SK-N-MC (cell line): Measurements from ENCODE around the gene BACH2.

Experiments
- EZH2 ChIP-seq: fragments of 200-600 bp; sonication (generic); IDR thresholded peaks from one replicate; pipeline ENCODE4 v1.6.1; 2017; ENCODE audit warnings: antibody characterized with exemption
- POLR2AphosphoS5 ChIP-seq: IDR thresholded peaks from 2 replicates; pipeline ENCODE4 v1.6.1; 2012; ENCODE audit warnings: mild to moderate bottlenecking, low read depth, low read length, borderline replicate concordance

DNA sequence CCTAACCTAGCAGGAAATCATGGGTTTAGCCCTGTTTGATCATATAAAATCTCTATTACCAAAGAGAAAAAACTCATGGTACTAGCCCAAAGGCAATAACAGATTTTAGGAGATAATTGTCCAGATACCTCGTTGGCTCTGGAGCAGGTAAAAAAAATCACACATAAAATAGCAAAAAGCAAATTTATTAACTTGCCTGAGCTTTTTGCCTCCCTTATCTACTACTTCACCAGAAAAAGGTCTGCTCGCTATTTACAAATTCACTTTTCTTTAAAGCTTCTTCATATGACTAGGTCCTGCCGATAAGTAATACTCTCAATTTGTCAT is 320.0 kb downstream of the BACH2 start:
- TF ChIP-seq EZH2 = no peak
- no peak for TF ChIP-seq POLR2AphosphoS5
